NCI-H510A treated with DMSO at 0.1 percent for 48 hours (cell line): ENCODE data around the gene CBLIF.
"Not testable (repeated sequence)": the region's sequence is repeated elsewhere in the genome, so short reads cannot be mapped to it uniquely, and the experiment has no call there.

Source experiments
- DNase-seq: peaks from one replicate; lab custom pipeline; 2025; lab: John Stamatoyannopoulos, UW

Gene CBLIF

DNA sequence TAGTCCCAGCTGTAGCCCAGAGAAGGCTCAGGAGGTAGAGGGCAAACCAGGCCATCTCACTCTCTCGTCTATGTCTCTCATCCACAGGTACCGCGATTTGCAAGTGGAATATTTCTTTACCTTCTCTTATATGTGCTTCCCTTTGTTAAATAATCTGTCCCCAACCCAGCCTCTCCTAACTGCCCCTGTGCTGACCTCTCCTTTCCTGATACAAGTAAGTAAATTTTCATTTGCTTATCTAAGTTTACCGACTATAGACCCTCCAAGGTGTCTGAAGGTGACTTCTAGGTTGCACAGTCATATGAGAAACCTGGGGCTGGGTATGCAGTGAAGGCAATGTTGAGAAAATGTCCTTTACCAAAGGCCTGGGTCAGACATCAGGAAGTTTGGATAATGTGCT, at the start of gene CBLIF:
Gene CBLIF, minus strand, starts transcription at position 101 of the 400 bp plus-strand sequence. Its CDS starts 46 bp downstream, at position 55.
- no peak for DNase-seq

DNA sequence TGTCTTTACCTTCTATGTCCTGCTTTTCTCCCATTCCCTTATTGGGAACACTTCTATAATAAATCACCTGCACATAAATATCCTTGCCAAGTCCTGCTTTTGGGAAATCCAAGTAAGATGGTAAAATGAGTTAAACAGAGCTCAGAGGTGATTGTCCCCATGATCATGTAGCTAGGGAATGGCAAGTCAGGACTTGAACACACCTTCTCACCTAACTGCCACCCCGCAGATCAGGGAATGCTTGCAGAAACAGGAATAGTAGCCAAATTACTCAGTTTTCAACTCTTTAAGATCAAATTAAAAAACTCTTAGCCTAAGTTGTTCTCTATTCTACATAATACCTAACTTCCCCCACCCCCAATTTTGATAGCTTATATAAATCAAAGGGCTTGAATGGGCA, 49.3 kb upstream of the CBLIF start:
- DNase-seq, result no peak

DNA sequence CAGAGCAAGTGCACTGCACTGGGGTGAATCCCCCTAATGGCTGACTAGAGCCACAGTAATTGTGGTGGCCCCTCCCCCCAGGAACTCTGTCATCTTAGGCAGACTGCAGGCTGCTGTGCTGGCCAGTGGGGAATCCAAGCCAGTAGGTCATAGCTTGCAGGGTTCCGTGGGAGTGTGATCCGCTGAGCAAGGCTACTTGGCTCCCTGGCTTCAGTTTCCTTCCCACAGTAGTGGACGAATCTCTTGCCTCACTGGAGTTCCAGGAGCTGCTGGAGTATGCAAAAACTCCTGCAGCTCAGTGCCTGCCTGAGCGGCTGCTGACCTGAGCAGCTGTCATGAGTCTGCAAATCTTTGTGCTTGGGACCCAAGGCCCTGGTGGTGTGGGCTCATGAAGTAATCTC, 46.5 kb upstream of the CBLIF start:
- no peak for DNase-seq

DNA sequence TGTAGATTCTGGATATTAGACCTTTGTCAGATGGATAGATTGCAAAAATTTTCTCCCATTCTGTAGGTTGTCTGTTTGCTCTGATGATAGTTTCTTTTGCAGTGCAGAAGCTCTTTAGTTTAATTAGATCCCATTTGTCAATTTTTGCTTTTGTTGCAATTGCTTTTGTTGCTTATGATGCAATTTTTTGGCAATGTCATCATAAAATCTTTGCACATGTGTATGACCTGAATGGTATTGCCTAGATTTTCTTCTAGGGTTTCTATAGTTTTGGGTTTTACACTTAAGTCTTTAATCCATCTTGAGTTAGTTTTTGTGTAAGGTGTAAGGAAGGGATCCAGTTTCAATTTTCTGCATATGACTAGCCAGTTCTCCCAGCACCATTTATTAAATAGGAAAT, 41.9 kb upstream of the CBLIF start:
- DNase-seq, result not testable (repeated sequence)

DNA sequence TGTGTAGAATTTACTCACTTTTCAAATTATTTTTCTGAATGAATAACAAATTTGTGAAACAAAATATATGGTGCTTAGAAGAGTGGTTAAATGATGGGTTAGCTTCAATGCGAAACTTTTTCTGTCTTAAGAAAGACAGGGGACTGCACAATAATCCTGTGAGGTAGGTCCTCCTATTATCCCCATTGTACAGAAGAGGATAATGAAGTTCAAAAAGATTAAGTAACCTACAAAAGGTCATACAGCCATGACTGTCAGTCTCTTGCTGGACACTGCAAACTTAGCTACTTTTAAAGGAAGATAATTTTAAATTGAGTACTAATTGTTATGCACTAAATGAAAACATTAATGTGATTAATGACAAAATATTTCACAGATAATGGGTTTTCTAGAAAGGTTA, 38.3 kb upstream of the CBLIF start:
- no peak for DNase-seq

DNA sequence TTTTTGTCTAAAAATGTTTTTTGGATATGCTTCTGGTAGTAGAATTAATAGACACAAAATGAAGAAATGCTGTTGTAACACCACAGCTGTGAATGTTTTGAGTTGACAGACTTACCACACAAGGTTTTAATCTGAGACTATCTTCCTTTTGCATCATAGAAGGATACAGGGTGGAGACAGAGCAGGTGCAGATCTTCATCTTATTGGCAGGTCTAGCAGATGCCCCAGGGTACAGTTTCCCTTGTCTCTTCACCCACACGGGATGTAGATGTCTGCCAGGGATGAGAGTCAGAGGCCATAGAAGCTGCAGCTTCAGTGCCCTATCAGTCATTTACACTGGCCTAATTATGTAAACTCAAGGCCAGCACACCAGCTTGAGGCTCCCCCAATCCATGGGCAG, 34.3 kb upstream of the CBLIF start:
- DNase-seq, result no peak

DNA sequence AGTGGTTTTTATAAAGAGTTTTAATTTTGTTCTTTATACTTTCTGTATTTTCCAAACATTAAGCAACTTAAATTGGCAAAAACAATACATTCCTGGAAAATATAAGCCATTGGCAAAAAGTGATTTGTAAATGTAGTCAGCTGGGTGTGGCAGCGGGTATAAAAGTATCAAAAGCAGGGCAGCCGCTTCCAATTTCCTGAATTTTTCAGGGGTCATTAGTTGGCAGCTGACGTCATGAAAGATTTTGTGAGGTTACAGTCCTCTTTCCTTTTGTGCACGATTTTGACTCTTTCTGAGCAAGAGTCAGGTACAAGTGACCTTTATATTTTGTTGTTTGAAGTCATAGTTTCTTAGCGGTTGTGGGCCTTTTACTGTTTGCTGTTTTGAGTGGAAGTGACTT, 33.3 kb upstream of the CBLIF start, which contains the start of gene OOSP3:
Gene OOSP3, plus strand, starts transcription at position 208 of the 400 bp plus-strand sequence. Its CDS starts 27 bp downstream, at position 235.
- no peak for DNase-seq

DNA sequence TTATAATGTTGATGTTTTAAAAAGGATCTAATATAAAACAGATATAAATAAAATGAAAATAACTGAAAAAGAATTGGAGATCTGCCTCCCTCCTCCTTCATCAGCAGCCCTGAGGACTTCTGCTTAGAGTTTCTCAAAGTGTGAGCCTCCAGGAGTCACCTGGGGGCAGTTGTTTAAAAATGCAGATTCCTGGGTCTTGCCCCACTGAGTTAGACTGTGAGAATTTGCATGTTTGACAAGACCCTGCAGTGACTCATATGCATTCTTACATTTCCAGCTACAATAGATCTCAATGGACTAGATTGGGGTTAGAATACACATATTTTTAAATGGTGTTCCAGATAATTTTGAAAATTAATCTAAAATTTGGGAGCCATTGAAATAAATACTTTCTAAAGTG, 32.5 kb upstream of the CBLIF start:
- DNase-seq, result no peak

DNA sequence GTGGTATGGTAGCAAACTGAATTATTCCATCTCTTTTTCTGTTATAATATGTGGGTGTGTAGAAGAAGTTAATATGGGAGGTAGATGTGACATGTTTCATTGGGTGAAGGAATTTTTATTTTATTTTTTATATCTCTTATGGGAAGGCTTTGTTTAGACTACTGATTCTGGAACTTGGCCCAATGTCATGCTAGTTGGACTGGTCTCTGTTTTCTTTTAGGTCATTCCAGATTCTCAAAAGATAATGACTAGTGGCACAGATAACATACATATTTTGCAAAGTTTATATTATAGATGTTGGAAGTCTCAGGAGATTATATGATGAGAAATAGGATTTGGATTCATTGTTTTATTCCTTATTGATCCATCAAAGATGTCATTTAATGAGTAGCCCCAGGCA, 32.0 kb upstream of the CBLIF start:
- no peak for DNase-seq

DNA sequence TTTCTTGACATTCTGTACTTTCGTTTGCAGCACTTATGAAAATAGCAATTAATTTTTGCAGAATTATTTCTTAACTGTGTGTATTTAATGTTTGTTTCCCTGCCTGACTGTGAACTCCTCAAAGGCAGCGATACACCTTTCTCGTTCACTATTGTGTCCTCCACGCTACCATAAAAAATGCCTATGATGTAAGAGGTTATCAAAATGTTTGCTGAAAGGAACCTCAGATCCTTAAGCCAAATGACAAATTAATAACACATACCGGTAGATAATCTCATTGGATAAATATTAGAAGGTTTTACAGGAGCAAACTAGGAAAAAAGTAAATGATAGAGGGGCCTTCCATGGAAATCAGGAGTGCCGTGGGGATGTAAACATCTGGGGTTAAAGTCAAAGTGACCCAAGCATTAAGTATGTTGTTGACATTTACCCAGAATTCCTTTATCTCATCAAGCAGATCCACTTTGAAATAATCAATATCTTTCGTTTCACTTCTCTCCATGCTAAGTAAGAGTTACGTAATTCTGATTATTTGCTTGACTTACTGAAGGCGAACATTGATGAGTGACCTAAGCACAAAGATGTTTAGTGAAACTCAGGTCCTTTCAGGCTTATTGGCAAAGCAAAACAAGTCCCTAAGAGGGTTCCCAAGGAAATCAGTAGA, 30.7 kb upstream of the CBLIF start:
- DNase-seq, result no peak

DNA sequence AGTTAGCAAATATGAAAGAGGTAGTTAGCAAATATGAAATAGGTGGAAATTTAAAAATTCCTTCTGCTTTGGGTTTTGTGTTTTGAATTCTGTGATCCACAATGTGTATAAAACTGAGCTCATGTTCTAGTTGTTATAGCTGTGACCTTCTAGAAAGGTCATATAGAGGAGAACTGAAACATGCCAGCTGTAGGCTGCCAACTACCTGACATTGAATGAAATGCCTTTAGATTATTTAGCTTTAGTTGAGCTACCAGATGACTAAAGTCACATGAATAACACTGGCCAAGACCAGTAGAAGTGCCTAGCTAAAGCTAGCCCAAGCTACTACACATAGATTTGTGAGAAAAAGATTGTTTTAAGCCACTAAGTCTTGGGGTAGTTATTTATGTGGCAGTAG, 26.8 kb upstream of the CBLIF start:
- no peak for DNase-seq

DNA sequence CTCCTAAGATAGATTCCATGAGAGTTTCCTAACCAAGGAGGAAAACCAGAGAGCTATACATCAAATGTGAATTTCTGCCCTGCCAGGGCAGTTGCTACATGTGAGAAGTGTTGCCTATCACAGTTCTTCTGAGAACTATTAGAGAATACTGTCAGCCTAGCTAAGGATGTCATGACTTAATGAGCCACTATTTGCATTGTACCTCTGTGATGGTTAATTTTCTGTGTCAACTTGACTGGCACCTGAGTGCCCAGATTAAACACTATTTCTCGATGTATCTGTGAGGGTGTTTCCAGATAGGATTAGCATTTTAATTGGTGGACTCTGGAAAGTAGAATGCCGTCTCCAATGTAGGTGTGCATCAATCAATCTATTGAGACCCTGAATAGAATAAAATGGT, 22.6 kb upstream of the CBLIF start:
- DNase-seq, result no peak

DNA sequence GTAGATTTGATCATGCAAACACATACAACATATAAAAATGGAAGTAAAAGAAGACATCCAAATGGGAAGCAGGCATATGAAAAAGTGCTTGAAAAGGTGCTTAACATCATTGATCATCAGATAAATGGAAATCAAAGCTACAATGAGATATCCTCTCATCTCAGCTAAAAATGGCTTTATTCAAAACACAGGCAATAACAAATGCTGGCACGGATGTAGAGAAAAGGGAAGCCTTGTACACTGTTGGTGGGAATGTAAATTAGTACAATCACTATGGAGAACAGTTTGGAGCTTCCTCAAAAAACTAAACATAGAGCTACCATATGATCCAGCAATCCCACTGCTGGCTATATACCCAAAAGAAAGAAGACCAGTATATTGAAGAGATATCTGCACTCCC, 21.5 kb upstream of the CBLIF start:
- no peak for DNase-seq

DNA sequence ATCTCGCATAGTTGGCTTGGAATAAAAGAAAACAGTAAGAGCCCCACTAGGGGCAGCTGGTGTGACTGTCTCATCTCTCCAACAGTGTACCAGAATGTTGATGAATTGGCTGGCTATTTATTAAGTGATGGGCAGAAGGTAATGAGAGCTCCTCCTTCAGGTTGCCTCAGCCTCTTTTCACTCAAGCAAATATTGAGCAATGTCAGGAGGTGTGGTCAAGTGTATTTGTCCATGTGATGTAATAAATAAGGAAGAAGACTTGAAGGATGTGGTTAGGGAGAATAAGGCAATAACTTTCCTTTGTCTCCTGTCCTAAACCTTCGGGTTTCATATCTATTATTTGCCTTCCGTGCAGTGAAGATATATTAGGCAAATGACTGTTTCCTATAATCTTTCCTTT, 21.1 kb upstream of the CBLIF start, which contains the start of gene TCN1:
Gene TCN1, minus strand, starts transcription at position 91 of the 400 bp plus-strand sequence. Its CDS starts 17 bp downstream, at position 74.
- no peak for DNase-seq

DNA sequence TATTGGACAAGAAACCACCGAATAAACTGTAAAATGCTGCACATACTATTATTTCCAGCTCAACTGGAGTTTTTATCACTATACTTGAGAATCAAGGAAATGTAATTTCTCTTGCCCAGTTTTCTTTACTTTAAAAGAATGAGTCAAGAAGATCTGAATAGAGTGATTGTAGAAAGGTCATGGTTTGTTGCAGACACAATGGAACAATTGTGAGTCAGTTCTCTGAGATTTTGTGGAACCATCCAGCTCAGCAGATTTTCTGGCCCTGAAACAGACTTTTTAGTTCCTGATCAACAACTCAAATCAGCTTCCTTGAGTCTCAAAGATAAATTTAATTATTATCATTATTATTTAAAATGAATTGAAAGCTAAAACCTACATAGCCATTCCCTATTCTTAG, 19.7 kb upstream of the CBLIF start:
- no peak for DNase-seq

DNA sequence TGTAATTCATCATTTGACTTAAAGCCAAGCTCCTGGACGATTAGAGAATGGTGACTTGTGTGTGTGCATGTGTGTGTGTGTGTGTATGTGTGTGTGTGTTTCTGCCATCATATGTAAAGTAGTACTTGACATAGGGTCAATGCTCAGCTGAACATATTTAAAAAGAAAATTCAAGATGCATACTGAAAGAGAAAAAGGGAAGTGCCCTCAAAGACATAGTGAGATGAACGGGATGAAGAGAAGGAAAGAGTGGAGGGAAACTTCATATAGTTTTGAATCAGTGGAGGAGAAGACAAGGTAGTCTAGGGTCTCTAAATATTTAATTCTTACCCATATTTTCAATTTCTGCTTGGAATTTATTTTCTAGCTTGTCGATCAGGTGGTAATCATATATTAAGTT, 17.0 kb upstream of the CBLIF start:
- DNase-seq, result no peak

DNA sequence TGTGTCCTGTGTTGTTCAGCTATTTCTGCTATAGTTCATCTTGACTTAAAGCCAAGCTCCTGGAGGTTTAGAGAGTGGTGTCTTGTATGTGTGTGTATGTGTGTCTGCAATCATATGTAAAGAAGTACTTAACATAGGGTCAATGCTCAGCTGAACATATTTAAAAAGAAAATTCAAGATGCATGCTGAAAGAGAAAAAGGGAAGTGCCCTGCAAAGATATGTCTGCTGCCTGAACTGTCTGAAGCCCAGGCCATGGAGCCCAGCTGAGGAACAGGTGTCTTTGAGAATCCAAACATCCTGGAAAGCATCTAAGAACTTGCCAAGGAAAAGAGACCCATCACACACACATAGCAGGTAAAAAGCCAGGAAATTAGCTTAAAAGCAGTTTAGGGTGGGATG, 14.4 kb upstream of the CBLIF start:
- no peak for DNase-seq

DNA sequence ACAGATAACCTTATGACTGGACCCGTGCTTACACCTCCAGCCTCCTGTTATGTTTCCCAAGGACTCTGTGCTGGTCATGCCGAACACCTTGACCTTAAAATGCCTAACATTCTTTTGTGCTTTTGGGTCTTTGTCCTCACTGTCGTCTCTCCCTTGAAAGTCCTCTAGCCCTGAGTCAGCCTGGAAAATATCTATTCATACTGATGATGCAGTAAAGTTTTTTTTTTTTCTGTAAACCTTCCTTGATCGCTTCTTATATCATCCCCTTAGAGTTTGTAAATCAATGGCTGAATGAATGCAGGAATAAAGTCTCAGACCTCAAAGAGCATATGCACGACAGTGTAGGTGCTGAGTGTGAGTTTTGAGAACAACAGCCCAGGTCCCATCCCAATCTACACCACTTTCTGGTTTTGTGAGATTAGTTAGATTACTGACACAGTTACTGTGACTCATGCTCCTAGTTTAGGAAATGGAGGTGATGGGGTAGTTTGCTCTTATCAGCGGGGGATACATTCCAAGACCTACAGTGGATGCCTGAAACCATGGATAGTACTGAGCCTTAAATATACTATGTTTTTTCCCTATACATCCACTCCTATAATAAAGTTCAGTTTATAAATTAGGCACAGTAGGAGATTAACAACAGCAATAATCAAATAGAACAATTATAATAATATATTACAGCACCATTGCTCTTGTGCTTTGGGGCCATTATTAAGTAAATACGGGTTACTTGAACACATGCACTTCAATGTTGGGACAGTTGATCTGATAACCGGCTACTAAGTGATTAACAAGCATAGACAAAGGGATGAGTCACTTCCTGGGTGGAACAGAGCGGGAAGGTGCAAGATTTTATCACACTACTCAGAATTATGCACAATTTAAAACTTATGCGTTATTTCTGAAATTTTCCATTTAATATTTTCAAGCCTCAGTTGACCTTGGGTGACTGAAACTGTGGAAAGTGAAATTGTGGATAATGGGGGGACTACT, 12.4 kb upstream of the CBLIF start:
- DNase-seq, result no peak

DNA sequence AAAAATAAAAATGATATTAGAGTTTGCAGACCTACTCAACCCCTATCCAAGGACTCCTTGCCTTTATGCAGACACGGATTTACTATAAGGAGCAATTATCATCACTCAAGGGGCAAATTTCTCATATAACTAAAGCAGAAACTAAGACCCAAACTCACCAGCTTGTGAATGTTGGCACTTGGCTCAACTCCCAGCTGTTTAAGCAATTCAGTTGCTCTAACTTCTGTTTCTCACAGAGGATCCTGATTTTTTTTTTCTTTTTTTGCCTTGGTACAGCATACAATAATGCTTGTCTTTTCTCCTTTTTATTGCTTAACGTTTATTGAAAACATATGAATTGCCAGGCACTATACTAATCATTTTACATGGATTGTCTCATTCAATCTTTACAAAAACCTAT, 9.6 kb upstream of the CBLIF start:
- DNase-seq, result no peak

DNA sequence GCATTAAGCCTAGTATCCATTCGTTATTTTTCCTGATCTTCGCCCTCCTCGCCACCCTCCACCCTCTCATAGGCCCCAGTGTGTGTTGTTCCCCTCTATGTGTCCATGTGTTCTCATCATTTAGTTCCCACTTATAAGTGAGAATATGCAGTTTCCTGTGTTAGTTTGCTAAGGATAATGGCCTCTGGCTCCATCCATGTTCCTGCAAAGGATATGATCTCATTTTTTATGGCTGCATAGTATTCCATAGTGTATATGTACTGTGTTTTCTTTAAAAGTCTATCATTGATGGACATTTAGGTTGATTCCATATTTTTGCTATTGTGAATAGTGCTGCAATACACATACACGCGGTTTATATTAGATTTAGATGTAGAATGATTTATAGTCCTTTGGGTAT, 6.1 kb upstream of the CBLIF start:
- DNase-seq, result not testable (repeated sequence)

DNA sequence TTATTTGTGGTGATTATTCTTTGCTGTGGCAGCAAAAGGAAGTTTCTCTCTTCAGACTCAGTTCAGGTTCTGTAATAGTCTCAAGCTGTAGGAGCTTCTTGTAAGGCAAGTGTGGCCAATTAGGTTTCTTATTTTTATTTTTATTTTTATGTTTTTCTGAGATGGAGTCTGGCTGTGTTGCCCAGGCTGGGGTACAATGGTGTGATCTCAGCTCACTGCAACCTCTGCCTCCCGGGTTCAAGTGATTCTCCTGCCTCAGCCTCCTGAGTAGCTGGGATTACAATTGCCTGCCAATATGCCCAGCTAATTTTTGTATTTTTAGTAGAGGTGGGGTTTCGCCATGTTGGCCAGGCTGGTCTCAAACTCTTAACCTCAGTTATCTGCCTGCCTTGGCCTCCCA, 4.3 kb upstream of the CBLIF start:
- DNase-seq, result not testable (repeated sequence)

DNA sequence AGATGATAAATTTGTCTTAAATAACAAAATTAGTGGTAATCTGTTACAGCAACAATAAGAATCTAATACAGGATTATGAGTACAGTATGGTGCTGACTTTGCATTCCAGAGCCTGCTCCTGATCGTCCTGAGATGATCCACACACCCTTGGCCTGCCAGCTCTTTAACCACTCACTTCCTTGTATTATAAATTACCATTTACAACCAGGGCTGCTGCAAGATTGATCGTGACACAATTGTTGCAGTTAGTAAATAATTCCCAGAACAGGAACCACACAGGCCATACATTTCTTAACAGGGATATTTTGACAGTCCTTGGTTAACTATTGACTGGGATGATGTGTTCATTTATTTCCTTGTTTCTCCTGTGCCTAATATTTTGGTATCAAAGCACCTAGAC, 3.8 kb upstream of the CBLIF start:
- no peak for DNase-seq

DNA sequence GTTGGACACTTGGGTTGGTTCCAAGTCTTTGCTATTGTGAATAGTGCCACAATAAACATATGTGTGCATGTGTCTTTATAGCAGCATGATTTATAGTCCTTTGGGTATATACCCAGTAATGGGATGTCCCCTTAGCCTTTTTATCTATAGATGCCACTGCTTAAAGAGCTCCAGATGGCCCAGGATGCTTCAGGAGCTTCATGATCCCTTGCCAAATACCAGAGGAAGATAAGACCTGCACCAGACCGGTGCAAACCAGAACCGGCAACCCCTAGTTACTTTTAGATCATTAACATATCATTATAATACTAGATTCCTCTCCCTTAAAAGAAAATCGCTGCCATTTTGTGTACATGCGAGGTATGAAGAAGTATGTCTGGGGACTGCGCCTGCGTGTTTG, 3.1 kb upstream of the CBLIF start:
- not testable (repeated sequence) for DNase-seq
